Cardiac fibroblast (primary cell): ENCODE data around the gene TLR6.

ENCODE experiments used
- DNase-seq, 2 donors: peaks; one replicate each; pipeline versions ENCODE4 v3.0.0 to v3.0.0-alpha.2; 2010; ENCODE audit warnings: low read depth in 2 of 2
- H3K4me3 ChIP-seq, 2 donors: replicated peaks in 1 of 2; 1 replicate in 1 of 2; 2 replicates in 1 of 2; pipeline ENCODE4 v1.5.1; 2011; ENCODE audit warnings: low read depth in 2 of 2, low read length in 2 of 2, mild to moderate bottlenecking in 2 of 2, moderate library complexity in 1 of 2
- CTCF ChIP-seq: IDR thresholded peaks from one replicate; pipeline ENCODE4 v1.5.1; 2011; ENCODE audit warnings: low read depth, mild to moderate bottlenecking, low read length, inconsistent platforms

The TLR6 gene

GRCh38 chr4:38876636-38877035 is 20.0 kb upstream of the TLR6 start:
- TF ChIP-seq CTCF = no peak
- no peak overlapping the region for H3K4me3 ChIP-seq
- no peak for DNase-seq

DNA sequence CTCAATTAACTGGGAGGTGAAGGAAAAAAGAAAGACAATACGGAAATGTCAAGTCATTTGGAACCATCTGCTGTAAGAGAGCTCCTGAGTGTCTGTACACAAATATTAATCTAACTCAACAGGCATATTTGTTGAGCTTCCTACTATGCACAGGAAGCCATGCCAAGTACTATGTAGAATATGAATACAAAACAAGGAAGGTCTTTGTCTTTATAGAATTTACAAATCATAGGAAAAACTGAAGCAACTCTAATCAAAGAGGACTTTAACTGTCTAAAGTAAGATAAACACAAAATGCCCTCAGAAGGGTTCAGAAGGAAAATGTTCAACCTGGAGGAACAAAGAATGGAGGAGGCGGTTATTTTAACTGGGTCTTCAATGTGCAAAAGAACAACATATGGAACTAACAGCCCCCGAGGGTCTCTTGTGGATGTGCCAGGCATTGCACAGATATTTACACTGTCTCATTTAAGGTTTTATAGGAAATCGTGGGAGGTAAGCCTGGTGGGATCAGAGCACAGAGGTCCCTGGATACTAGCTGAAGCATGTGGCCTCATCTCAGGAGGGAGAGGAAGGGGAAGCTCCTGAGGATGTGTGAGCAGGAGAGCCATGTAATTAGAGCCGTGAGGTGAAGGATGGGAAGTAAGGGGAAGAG is 16.8 kb upstream of the TLR6 start:
- no peak overlapping the region for H3K4me3 ChIP-seq
- DNase-seq = no peak
- TF ChIP-seq CTCF = no peak

DNA sequence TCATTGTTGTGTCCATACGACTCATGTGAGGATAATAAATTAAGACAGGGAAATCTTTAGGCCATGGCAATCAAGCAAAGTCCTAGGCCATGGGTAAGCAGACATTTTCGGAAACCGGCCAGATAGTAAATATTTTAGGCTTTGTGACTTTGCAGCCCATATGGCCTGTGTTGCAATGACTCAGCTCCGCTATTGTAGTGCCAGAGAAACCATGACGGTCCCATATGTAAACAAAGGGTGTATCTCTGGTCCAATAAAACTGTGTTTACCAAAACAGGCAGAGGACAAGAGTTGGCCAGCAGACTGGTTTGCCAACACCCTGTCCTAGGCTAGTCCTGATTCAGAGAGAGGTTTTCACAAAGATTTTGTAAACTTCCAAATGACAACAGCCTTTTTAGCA is 16.0 kb upstream of the TLR6 start:
- DNase-seq = peak; percentile 23 to 85
- H3K4me3 ChIP-seq = no peak overlapping the region
- TF ChIP-seq CTCF = no peak

- no peak for TF ChIP-seq CTCF
- H3K4me3 ChIP-seq = no peak overlapping the region
- no peak for DNase-seq
Observed at GRCh38 chr4:38871593-38871992, 15.0 kb upstream of the TLR6 start.

GRCh38 chr4:38870098-38870808 is 13.6 kb upstream of the TLR6 start:
- no peak overlapping the region for H3K4me3 ChIP-seq
- TF ChIP-seq CTCF = no peak
- no peak for DNase-seq

DNA sequence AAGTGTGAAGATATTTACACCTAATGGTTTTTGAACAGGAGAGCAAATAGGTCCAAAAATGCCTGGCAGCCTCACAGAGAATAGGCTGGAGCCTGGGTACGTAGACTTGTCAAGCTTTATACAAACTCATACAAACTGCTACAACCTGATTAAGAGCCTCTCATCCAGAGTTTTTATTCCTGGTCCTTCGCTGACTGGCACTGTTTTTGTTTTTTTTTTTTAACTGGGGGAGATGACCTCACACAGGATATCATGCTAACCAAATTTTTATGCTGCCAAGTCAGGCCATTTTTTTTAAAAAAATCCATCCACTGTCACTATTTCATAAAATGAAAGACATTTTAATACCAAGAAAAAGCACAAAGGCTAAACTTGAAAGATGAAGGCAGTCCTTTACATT is 12.9 kb upstream of the TLR6 start:
- no peak for TF ChIP-seq CTCF
- peak overlapping the region in 1 of 2 donors; percentile 93 for H3K4me3 ChIP-seq
- peak; percentile 37 to 64 for DNase-seq
